Renal cortical epithelial cell (primary cell): Measurements from ENCODE around the gene CCDC190. TPM values are rescaled to one million over a fixed set of nuclear protein-coding genes. Genes with fewer than 3 reads are reported as not detected.
"Not testable (repeated sequence)": the region's sequence is repeated elsewhere in the genome, so short reads cannot be mapped to it uniquely, and the experiment has no call there.

Source experiments
- DNase-seq: peaks from one replicate; pipeline ENCODE4 v3.0.0-alpha.2; 2011; ENCODE audit warnings: low read depth
- total RNA-seq: library from RNA; depleted of rRNA; stranded (reverse); fragments of >200 nt; gene quantifications from 2 replicates; pipeline ENCODE4 v1.2.3, GENCODE V29; 2014

Gene CCDC190
- total RNA-seq, 1 donor from 2014 or later = not detected

DNA sequence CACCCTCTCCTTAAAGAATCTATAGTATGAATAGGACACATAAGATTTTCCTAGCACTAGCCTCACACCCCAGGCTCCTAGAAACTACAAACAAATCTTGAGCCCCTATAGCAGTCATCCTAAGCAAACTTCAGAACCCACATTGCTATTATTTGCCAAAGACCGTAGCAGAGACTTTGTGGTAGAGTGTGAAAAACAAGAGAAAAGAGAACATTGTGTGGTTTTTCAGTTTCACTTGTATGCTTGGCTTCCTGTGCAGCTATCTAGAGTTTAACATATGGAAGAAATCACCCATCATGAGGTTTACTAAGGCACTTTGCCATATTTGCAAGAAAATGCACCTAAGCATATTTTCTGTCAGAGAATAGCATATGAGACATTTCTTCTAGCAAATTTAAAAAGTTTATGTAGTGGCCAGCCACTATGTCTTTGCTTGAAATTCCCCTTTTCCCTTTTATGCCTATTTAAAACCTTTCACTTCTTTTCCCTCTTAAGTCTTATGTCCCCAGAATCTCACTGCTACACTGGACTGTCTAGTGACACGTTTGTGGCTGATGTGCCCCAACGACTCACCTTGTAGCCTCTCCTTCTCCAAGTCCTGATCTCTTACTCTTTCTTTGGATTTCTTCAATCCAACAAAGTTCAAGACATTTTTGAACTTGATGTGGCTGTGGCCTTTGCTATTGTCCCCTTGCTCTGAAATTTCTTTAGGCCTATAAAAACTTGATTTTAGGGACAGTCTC is 25.6 kb downstream of the CCDC190 start:
- no peak for DNase-seq

DNA sequence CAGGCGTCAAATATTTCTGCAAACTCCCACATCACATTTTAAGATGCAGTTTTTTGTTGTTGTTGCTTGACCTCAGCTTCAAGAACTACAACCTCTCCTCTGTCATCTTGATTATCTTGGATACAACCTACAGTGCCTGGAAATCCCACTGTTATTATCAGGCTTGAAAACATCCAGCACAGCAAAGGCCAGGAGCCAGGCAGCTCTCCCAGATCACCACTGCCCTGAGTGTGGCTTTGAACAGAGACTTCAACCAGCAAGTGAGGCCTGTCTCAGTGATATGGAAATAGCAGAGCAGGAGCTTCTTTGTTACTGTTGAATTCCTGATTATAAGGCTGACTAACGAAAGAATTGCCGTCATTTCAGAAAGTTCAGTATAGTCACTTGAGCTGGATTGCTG is 28.5 kb downstream of the CCDC190 start:
- no peak for DNase-seq

DNA sequence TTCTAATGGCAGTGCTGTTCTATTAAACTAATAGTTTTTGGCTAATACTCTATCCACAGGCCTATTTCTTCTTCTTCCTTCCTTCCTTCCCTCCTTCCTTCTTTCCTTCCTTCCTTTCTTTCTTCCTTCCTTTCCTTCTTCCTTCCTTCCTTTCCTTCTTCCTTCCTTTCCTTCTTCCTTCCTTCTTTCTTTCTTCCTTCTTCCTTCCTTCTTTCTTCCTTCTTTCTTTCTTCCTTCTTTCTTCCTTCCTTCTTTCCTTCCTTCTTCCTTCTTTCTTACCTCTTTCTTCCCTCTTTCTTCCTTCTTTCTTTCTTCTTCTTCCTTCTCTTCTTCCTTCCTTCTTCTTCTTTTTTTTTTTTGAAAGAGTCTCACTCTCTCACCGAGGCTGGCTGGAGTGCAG is 31.7 kb downstream of the CCDC190 start:
- no peak for DNase-seq

DNA sequence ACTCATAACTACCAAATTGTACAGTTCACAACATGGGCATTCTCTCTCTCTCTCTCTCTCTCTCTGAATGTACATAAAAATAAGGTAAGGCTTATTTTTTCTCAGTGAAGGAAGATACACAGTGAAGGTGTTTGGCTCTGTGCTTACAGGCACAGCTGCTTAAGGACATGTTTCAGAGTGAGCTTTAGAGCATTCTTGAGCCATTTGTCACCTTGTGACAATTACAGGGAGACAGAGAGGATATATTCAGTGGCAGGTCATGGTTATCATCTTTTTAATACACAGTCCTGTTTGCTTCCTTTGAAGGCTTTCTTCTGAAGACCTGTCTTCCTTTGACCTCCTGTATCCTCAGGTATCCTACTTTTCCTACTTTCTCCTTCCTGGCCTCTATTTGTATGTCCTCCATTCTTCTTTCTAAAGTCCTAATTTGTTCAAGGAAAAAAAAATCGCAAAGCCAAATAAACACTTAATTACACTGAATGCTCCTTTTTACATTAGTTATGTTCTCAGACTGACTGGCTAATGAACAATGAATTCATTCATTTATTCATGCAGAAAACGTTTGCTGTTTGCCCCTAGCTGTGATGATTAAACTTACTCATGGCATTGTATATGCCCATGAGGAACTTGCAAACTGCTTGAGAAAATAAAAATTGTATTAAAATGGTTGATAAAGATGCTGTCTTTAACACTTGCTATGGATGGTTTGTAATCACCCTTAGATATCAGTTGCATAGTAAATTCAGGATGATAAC is 37.0 kb downstream of the CCDC190 start:
- peak; percentile 15 for DNase-seq

DNA sequence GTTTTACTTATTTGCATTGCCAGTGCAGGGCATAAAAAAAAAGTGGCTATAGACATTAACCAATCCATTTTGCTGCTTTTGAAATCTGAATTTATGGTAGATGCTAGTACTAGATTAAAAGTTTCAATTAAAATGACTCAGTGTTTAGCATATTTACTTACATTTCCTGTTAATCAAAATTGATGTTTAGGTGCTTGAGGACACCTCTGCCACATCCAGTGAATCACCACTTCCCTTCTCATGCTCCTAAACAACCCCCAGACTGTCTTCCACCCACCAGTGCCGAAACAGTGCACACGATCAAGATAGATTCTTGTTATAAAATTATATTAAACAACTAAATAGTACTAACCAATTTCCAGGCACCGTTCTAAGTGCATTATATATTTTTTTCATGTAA is 37.7 kb downstream of the CCDC190 start:
- no peak for DNase-seq

DNA sequence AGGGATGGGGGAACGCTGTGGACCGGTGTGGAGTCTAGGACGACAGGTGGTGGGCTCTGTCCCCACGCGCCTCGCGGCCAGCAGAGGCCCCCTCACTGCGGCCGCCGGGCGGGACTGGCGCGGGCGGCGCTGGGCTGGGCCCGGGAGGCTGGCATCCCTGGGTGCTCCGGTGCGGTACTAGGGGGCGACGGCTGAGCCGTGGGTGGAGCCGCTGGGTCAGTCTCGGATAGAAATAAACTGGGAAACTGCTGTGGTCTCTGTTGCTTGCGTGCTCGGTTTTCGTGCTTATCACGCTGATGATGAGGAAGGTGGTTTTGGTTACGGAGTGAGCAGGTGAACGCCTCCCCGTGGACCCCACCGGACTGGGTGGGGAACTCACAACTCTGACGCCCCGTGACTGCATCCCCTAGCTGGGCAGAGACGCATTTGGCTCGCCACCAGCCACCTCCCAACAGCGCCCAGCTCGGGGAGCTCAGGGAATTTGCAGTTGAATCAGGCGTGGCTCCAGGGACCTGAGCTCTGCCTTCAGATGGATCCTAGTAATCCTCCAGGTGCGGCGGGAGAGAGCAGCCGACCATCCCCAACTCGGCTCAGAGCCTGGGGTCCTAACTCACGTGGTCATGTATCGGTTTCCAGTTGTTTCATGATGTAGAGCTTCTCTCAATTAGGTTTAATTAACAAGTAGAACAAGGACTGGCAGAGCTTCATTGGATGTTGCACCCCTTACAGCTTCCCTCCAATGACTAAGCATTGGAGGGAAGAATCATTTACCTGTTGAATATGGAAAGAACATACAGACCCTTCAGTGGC is 38.4 kb downstream of the CCDC190 start:
- no peak for DNase-seq

DNA sequence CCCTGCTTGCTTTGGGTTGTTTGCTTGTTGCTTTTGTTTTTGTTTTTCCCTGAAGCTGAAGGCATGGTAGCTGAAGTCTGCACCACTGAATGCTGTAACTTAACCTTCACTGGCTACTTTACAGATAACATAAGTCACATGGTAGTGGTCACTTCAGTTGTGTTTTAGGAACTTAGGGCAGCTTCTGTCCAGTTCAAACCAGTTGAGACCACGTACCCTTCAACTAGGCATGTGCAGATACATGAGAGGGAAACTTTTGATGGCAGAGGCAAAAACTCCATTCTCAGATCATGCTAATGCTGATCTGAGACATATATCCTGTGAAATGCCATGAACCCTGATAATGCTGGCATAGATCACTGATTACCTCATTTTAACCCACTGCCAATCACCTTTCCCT is 42.3 kb downstream of the CCDC190 start:
- not testable (repeated sequence) for DNase-seq

DNA sequence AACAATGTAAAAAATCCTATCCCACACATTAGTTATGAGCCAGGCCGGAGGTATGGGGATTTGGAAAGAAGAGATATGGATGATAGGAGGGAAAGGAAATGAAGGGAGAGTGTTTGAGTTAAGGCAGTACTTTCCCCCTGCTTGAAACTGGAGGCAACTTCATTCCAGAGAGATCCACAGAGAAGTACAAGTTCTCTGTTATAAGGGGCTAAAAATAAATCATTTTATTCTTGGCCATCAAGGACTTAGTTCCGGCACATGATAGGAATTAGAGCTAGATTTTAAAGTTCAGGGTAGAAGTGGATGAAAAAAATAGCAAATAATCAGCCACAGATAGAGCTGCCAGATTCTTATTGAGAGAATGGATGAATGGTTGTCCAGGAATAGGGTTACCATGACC is 42.8 kb downstream of the CCDC190 start:
- DNase-seq = not testable (repeated sequence)

DNA sequence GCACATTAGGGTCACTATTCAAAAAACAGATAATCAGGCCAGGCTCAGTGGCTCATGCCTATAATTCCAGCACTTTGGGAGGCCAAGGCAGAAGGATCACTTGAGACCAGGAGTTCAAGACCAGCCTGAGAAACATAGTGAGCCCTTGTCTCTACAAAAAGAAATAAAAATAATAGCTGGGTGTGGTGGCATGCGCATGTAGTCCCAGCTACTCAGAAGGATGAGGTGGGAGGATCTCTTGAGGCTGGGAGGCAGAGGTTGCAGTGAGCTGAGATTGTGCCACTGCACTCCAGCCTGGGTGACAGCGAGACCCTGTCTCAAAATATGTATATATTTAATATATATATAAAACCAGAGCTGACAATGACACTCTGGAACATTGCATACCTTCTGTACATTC is 48.6 kb downstream of the CCDC190 start:
- not testable (repeated sequence) for DNase-seq

DNA sequence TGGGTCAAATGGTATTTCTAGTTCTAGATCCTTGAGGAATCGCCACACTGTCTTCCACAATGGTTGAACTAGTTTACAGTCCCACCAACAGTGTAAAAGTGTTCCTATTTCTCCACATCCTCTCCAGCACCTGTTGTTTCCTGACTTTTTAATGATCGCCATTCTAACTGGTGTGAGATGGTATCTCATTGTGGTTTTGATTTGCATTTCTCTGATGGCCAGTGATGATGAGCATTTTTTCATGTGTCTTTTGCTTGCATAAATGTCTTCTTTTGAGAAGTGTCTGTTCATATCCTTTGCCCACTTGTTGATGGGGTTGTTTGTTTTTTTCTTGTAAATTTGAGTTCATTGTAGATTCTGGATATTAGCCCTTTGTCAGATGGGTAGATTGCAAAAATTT is 53.5 kb downstream of the CCDC190 start:
- not testable (repeated sequence) for DNase-seq

Other genes with a start within 250 kb of the CCDC190 start
- gene DDR2, start 228.7 kb downstream of the CCDC190 start, total RNA-seq = 1.2 and 1.7 TPM in 2 replicates
- gene HSD17B7, start 70.5 kb downstream of the CCDC190 start, total RNA-seq = 16.6 and 35.6 TPM in 2 replicates
- 1.0 and 3.3 TPM in 2 replicates for gene RGS4, start 208.2 kb upstream of the CCDC190 start, total RNA-seq